ENCODE results near the gene FALEC. TPM values are rescaled to one million over a fixed set of nuclear protein-coding genes. Genes with fewer than 3 reads are reported as not detected.

FALEC gene
- total RNA-seq (2022; extraction: Qiagen RNA extraction; ENCODE audit: low read depth) = not detected in 5 replicates

DNA sequence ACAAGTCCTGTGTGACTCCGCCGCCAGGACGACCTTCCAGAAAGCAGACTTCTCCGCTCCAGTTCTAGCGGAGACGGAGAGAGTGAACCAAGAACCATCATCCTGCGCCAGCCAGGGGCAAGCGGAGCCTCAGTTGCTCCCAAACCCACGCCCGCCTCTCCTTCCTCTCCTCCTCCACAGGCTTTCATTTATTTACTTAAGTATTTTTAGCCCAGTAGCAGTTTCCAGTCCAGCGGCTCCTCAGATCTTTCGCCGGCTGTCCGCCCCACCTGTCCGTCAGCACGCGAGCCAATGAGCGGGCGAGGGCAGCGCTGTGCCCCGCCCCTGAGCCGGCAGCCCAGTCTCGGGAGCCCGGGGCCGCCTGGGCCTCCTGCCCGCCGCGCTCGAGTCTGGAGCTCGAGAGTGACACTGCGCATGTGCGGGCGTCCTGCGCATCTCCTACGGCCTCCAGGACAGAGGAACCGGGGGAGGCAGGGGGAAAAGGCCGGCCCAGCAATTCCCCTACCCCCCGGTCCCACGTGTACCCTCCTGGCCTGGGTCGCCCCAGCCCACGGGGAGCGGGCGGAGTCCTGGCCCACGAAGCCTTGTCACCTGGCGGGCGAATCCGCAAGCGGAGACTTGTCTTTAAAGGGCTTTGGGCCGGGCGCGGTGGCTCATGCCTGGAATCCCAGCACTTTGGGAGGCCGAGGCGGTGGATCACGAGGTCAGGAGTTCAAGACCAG lies at the start of gene FALEC:
FALEC (plus strand) TSS at position 425 of the 722 bp plus-strand sequence.

DNA sequence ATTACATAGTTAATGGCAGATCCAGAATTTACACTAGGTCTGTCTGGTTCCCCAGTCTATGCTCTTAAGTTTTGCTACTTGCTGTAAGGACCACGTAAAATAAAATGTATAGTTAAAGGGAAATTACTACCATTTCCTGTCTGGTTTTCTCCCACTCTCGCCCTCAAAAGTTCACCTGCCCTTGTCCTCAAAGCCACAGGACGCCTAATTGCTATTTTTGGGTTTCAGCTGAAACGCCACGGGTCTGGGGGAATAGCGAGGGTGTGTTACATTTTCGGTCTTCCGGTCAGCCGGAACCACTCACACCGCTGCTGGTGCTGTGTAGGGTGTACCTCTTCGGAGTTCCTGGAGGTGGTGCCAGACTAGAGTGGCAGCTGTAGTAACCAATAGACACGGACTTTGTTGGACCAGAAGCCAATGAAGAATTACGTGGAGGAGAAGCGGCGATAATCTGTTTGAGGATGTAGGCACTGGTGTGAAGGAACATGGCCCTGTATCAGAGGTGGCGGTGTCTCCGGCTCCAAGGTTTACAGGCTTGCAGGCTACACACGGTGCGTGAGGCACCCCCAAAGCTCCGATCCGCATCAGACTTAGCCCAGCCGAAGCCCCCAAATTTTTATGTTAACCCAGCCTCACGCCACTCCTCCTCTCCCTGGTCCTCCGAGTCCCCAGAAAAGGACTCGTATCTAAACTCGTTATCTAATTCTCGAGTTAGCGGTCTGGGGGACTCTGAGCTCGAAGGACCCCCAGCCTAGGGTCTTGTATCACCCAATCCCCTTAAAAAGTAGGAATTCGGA lies 28.4 kb upstream of the FALEC start, which contains the start of gene TARS2:
TARS2 (plus strand) TSS at position 454 of the 797 bp plus-strand sequence; CDS start at position 486, 32 bp downstream.

DNA sequence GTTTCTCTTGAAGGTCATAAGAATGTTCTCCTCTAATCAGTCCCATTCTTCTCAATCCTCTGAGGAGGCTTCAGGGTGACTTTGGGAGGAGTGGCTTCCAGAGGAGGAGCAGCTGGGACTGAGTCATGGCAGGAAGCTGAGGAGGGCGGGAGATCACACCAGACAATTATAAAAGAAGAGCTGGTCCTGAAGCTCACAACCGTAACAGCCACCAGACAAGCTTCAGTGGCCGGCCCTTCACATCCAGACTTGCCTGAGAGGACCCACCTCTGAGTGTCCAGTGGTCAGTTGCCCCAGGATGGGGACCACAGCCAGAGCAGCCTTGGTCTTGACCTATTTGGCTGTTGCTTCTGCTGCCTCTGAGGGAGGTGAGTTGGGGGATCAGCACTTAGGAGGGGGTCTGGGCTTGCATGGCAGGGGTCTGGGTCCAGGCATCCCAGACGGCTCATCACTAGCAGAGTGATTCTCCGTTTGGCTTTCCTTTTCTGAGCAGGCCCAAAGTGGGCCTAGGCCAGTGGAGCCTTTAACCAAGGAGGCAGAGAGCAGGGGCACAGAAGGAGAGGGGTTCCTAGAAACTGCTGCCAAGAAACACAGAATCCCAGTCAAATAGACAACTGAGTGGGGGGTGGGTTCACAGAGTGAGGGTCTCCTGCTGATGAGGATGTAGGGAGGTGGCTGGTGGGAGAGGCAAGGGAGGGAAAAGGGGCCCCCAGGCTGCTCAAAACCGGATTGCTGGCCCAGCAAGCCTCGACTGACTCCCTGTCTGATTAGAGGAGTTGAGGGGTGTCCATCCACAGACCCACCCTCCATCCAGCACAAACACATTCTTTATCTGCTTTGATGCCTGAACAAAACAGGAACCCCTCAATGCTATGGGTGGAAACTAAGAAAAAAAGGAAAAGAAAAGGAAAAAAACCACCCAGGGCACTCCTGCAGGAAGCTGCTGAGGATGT lies 7.4 kb upstream of the FALEC start, which contains the start of gene ECM1:
ECM1 (plus strand) TSS at position 198 of the 953 bp plus-strand sequence; CDS start at position 299, 101 bp downstream.

GRCh38 chr1:150548632-150549495 lies 33.3 kb downstream of the FALEC start, which contains the start of gene ADAMTSL4:
Gene ADAMTSL4 (plus strand): TSS chr1:150549408. CDS start chr1:150552289, 2,881 bp downstream.

GRCh38 chr1:150579110-150579944 lies 63.8 kb downstream of the FALEC start, which contains the start of gene MCL1:
Gene MCL1 (minus strand): TSS chr1:150579610. CDS start chr1:150579530, 80 bp downstream.

Other genes with a start within 250 kb of the FALEC start
- 105 to 151 TPM (median 138 TPM) in 5 replicates for gene APH1A, start 246.7 kb upstream of the FALEC start, total RNA-seq (2022; extraction: Qiagen RNA extraction; ENCODE audit: low read depth)
- 0.20 to 0.79 TPM (median 0.38 TPM) in 4 of 5 replicates, not detected in the other for gene C1orf54, start 243.0 kb upstream of the FALEC start, total RNA-seq (2022; extraction: Qiagen RNA extraction; ENCODE audit: low read depth)
- gene CIART, start 233.2 kb upstream of the FALEC start, total RNA-seq (2022; extraction: Qiagen RNA extraction; ENCODE audit: low read depth) = 0.88 to 1.6 TPM (median 1.1 TPM) in 5 replicates
- 80.6 to 120 TPM (median 86.2 TPM) in 5 replicates for gene MRPS21, start 221.9 kb upstream of the FALEC start, total RNA-seq (2022; extraction: Qiagen RNA extraction; ENCODE audit: low read depth)
- 53.1 to 67.3 TPM (median 59.7 TPM) in 5 replicates for gene PRPF3, start 194.2 kb upstream of the FALEC start, total RNA-seq (2022; extraction: Qiagen RNA extraction; ENCODE audit: low read depth)
- gene RPRD2, start 151.6 kb upstream of the FALEC start, total RNA-seq (2022; extraction: Qiagen RNA extraction; ENCODE audit: low read depth) = 13.1 to 16.7 TPM (median 13.7 TPM) in 5 replicates
- gene TARS2, start 28.3 kb upstream of the FALEC start, total RNA-seq (2022; extraction: Qiagen RNA extraction; ENCODE audit: low read depth) = 15.2 to 24.4 TPM (median 23.7 TPM) in 5 replicates
- 1.7 to 2.1 TPM (median 1.8 TPM) in 5 replicates for gene ECM1, start 7.6 kb upstream of the FALEC start, total RNA-seq (2022; extraction: Qiagen RNA extraction; ENCODE audit: low read depth)
- gene ADAMTSL4, start 33.7 kb downstream of the FALEC start, total RNA-seq (2022; extraction: Qiagen RNA extraction; ENCODE audit: low read depth) = 2.2 to 6.3 TPM (median 4.8 TPM) in 5 replicates
- gene MCL1, start 63.9 kb downstream of the FALEC start, total RNA-seq (2022; extraction: Qiagen RNA extraction; ENCODE audit: low read depth) = 150 to 264 TPM (median 227 TPM) in 5 replicates
- 133 to 165 TPM (median 137 TPM) in 5 replicates for gene ENSA, start 113.9 kb downstream of the FALEC start, total RNA-seq (2022; extraction: Qiagen RNA extraction; ENCODE audit: low read depth)
- gene GOLPH3L, start 181.4 kb downstream of the FALEC start, total RNA-seq (2022; extraction: Qiagen RNA extraction; ENCODE audit: low read depth) = 11.1 to 18.8 TPM (median 17.4 TPM) in 5 replicates
- 5.2 to 10.7 TPM (median 7.7 TPM) in 5 replicates for gene HORMAD1, start 205.1 kb downstream of the FALEC start, total RNA-seq (2022; extraction: Qiagen RNA extraction; ENCODE audit: low read depth)